Limb (tissue), 2 donors: ENCODE results near the gene KBTBD3.
"Not testable (repeated sequence)": the region's sequence is repeated elsewhere in the genome, so short reads cannot be mapped to it uniquely, and the experiment has no call there.

ENCODE experiments used
- DNase-seq, 2 donors: peaks; one replicate each; pipeline ENCODE4 v3.0.0-alpha.2; 2016; ENCODE audit errors: extremely low spot score in 2 of 2

Gene KBTBD3

GRCh38 chr11:106061954-106062949 lies 14.9 kb downstream of the KBTBD3 start:
- no peak for DNase-seq

- DNase-seq = no peak
Observed at GRCh38 chr11:106061249-106061784, 15.8 kb downstream of the KBTBD3 start.

- no peak for DNase-seq
Observed at GRCh38 chr11:106059617-106060016, 17.5 kb downstream of the KBTBD3 start.

DNA sequence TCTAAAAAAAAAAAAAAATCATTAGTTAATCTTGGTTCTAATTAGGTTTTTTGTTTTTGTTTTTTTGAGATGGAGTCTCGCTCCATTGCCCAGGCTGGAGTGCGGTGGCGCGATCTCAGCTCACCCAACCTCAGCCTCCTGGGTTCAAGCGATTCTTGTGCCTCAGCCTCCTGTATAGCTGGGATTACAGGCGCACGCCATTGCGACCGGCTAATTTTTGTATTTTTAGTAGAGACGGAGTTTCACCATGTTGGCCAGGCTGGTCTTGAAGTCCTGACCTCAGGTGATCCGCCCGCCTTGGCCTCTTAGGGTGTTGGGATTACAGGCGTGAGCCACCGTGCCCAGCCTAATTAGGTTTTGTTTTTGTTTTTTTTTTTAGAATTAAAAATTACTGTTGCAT lies 18.8 kb downstream of the KBTBD3 start:
- not testable (repeated sequence) for DNase-seq

GRCh38 chr11:106051103-106051502 lies 26.0 kb downstream of the KBTBD3 start:
- DNase-seq = no peak

DNA sequence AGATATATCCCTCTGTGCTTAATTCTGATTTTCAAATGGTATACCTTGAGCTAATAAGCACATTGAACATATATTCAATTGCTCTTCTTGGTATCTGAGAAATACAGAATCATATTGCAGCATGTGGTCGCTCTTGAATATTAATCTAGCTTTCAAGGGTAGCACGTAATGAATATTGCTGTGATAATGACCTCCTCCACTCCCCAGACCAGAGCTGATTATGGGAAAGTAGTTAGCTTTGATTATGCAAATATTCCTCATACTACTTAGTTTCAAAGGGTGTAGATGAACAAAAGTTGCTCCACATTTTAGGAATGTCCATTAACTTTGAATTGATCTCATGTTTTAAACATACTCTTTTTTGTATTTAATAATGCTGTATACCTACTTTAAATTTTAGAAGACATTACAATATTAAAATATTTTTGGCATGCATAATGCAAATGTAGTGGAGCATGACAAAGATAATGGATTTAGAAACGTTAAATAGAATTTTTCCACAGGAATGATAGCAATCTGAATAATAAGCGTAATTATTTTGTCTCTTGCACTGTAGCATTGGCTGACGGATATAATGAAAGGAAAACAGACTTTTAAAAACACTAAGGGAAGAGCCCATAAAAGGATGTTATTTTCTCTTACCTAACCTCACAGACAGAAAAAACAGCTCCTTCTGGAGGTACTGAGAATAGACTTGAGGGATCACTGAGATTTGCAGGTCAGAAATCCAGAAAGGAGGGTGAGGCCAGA lies 27.2 kb downstream of the KBTBD3 start:
- DNase-seq = no peak

DNA sequence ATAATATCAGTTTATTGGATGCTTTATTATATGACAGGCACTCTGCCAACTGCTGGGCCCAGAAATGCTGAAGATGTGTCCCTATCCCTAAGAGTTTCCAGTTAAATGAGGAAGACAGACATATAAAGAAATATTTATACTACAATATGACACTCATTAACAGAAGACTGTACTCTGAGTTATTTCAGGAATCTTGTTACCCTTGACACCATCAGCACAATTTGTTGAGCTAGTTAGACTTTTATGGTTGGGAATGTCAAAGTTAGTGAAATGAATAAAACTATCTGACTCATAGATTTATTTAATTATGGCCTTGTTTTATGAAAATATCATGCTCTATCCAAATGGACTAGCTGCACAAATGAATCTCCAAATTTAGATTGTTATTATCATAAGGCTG lies 29.5 kb downstream of the KBTBD3 start:
- no peak for DNase-seq

GRCh38 chr11:106043540-106043939 lies 33.6 kb downstream of the KBTBD3 start:
- no peak for DNase-seq

GRCh38 chr11:106032861-106033260 lies 44.3 kb downstream of the KBTBD3 start:
- no peak for DNase-seq

GRCh38 chr11:106031936-106032335 lies 45.2 kb downstream of the KBTBD3 start:
- DNase-seq = no peak

DNA sequence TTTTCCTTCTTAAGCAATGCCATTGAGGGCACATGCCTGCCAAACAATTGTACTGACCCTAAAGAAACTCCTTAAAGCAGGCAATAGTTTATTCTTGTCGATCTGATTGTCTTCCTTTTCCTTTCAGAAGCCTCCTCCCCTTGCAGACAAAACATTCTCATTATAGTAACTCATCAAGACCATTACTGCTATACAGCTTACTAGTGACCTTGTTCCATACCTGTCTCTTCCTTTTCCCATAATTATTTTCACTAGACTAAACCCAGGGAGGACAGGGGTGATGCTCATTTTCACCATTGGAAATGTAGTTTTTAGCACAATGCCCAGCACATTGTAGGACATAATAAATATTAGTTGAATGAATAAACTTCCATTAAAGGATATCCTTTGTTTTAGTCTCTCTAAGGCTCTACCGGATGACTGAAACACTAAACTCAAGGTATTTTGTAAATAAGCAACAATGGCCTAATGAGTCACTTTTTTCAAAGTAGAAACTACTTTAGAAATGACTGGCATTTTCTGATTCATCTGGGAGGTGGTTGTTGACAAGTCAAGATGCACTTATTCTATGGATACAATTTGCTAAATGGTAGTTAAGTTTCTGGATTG lies 45.8 kb downstream of the KBTBD3 start:
- no peak for DNase-seq

DNA sequence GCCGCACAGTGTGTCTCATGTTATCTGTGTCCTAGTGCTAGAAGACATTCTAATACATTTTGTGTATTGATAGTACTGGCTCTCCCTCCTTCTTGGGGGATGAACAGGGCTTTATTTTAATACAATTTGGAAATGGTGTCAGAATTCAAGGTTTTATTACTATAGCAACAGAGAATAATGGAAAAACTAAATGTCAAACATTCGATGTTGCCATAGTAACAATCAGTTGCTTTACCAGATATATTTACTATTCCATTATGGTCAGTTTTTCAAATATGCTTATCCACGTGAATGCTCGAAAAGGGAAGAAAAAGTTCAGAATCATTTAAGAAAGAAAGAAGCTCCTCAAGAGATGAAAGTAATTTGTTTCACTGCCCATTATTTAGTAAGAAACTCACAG lies 46.5 kb downstream of the KBTBD3 start:
- DNase-seq = no peak

DNA sequence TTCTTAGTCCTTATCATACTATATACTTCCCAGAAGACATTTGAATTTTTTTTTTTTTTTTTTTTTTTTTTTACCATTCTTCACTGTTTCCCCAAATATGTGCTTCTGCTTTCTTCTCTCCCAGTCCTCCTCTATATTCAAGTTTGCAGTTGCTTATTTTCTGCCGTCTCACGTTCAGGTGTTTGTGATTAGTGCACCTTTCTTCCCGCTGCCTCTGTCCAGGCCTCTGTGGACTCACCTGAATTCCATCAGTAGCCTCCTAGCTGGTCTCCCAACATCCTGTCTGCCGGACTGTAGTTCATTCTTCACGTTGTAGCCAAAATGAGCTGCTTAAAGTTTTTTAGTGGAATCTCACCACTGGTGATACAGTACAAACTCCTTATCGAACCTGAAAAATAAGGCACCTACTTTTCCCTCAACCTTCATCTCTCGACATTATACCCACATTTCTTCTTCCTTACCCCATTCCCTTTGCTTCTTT lies 54.3 kb downstream of the KBTBD3 start:
- no peak for DNase-seq

GRCh38 chr11:106021967-106022794 lies 55.0 kb downstream of the KBTBD3 start, which contains the start of gene MSANTD4:
MSANTD4 (minus strand) TSS chr11:106022240; CDS start chr11:106010917, 11,323 bp downstream.
- peak; percentile 98 to 99 for DNase-seq

DNA sequence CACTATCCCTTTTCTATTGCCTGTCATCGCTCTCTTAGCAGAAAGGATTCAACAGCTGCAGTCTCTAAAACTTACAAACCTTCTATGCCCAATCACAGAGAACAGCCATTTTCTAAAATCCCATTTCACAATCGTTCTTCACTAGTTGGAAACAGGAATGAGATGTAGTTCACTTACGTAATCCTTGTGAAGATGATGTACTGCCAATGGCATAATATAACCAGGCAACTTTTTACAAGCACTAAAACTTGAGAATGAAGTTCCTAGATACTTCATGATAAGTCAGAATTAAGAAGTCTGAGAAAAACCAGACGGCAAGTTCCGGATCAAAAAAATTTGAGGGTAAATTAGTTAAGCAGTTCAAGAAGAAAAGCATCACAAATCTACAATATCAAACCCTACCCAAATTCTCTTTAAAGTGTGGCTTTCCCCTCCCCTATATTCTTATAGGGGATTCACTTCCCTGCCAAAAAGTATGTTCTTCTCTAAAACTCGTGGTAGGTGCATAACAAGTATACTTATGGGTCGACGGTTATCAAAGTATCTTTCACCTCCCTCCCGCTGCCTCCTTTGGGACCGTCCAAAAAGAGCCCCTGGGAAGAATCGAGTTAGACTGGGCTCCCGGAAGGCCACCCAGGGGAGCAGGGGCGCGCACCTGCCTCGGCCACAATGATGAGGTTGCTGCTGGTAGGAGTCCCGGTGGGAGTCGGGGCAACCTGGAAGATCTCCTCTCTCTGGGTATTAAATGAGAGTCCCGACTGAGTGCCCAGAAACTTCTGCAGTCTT lies 55.8 kb downstream of the KBTBD3 start:
- DNase-seq = no peak

DNA sequence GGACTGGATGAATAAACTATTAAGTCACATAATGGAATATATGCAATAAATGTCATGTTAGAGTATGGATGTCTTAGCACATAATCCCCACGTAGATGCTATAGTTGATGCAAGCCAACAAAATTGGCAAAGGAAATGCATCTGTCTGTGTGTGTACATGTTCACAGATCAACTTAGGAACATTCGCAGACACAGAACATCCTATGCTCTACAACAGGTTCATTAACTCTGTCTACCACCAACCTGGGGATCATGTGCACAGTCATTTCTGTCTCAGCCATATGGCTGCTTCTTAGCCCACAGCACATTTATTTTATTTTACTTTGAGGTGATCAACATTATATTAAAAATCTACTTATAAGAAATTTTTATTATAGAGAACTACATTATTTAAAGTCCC lies 60.1 kb downstream of the KBTBD3 start:
- DNase-seq = no peak

GRCh38 chr11:106015066-106015465 lies 62.1 kb downstream of the KBTBD3 start:
- DNase-seq = no peak

- DNase-seq = no peak
Observed at GRCh38 chr11:106014620-106015019, 62.5 kb downstream of the KBTBD3 start.

- no peak for DNase-seq
Observed at GRCh38 chr11:106014035-106014434, 63.1 kb downstream of the KBTBD3 start.

DNA sequence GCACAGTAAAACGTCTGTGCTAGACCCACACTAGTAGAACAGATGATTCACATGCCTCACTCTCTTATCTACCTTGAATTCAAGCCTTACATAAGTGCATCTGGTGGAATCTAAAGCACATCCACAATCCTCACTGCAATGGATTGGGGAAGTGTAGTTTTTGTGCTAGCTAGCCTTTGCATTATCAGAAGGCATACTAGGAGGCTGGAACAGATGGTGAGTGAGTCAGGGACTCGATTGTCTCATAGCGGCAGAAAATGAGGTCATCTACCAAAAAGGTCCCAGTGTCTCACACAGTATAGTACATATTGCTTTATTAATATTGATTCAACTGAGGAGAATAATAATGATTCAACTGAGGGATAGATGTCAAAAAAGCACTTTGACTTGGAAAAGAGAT lies 64.4 kb downstream of the KBTBD3 start:
- DNase-seq = no peak
